Progenitor cell of endocrine pancreas (in vitro differentiated cells): ENCODE data around the gene CEND1. TPM values are rescaled to one million over a fixed set of nuclear protein-coding genes. Genes with fewer than 3 reads are reported as not detected.

ENCODE experiments used
- DNase-seq: peaks from one replicate; pipeline ENCODE4 v3.0.0; 2021; ENCODE audit warnings: low spot score; ENCODE audit not compliant: unreplicated experiment
- H3K27ac Mint-ChIP-seq: 2 replicates; pipeline ENCODE4 v1.8.0; 2021; ENCODE audit warnings: mild to moderate bottlenecking, moderate library complexity, mixed read lengths
- H3K27me3 Mint-ChIP-seq: 2 replicates; pipeline ENCODE4 v1.8.0; 2021; ENCODE audit warnings: mixed read lengths
- H3K36me3 Mint-ChIP-seq: 2 replicates; pipeline ENCODE4 v1.8.0; 2022; ENCODE audit warnings: mixed read lengths; ENCODE audit not compliant: insufficient read depth
- H3K4me1 Mint-ChIP-seq: 2 replicates; pipeline ENCODE4 v1.8.0; 2021; ENCODE audit warnings: low read depth, mixed read lengths
- H3K4me3 Mint-ChIP-seq: 2 replicates; pipeline ENCODE4 v1.8.0; 2021; ENCODE audit warnings: low read depth, mild to moderate bottlenecking, moderate library complexity, mixed read lengths
- H3K9me3 Mint-ChIP-seq: 2 replicates; pipeline ENCODE4 v1.8.0; 2021; ENCODE audit warnings: low read depth, mixed read lengths
- total RNA-seq: library from RNA; stranded (reverse); gene quantifications from 2 replicates; pipeline ENCODE4 v1.2.1, GENCODE V29; 2021
- TF ChIP-seq, protein P1 (sequence below): fragments of 200-600 bp; sonication (generic); IDR thresholded peaks from one replicate; pipeline ENCODE4 v1.5.0; 2021; ENCODE audit warnings: antibody characterized with exemption, mild to moderate bottlenecking; ENCODE audit not compliant: unreplicated experiment

Gene CEND1
- total RNA-seq, 1 donor from 2014 or later: not detected

DNA sequence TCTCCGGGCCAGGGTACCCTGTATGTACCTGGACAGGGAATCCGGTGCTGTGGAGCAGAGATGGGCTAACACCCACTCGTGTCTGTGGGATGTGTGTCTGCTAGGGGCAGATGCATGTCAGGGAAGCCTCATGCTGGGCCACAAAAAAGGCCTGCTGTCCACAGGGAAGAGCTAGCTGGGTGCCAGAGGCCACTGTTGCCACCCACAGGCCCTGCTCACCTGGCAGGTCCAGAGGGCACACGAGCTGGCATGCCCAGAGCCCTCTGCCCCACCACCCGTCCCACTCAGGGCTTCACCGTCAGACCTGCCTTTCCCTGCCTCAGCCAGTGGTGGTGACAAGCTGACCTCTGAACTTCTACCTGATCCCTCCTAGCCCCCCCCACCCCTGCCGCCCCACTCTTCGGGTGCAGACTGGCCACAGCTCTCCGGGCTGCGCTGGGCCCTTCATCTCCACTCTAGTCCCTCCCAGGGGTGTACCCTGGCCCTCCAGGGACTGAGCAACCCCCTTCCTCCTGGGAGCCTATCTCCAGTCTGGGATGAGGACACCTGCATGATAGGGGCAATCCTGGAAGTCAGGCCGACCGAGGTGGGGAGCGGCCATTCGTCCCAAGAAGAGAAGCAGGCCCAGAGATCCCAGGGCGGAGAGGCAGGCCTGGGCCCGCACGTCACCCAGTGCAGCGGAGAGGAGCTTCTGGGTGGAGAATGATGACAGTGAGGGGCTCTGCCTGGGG, 6.8 kb upstream of the CEND1 start:
- no peaks in the 10 kb centered on the region for H3K27me3 Mint-ChIP-seq
- H3K4me3 Mint-ChIP-seq: peak overlapping the region; percentile 82
- peaks cover 7% of the 10 kb centered on the region for H3K4me1 Mint-ChIP-seq
- TF ChIP-seq, protein P1, sequence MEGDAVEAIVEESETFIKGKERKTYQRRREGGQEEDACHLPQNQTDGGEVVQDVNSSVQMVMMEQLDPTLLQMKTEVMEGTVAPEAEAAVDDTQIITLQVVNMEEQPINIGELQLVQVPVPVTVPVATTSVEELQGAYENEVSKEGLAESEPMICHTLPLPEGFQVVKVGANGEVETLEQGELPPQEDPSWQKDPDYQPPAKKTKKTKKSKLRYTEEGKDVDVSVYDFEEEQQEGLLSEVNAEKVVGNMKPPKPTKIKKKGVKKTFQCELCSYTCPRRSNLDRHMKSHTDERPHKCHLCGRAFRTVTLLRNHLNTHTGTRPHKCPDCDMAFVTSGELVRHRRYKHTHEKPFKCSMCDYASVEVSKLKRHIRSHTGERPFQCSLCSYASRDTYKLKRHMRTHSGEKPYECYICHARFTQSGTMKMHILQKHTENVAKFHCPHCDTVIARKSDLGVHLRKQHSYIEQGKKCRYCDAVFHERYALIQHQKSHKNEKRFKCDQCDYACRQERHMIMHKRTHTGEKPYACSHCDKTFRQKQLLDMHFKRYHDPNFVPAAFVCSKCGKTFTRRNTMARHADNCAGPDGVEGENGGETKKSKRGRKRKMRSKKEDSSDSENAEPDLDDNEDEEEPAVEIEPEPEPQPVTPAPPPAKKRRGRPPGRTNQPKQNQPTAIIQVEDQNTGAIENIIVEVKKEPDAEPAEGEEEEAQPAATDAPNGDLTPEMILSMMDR: no peak
- peak overlapping the region; percentile 80 for H3K27ac Mint-ChIP-seq
- no peak for DNase-seq
- H3K9me3 Mint-ChIP-seq: no peaks in the 10 kb centered on the region
- H3K36me3 Mint-ChIP-seq: no peaks in the 10 kb centered on the region

DNA sequence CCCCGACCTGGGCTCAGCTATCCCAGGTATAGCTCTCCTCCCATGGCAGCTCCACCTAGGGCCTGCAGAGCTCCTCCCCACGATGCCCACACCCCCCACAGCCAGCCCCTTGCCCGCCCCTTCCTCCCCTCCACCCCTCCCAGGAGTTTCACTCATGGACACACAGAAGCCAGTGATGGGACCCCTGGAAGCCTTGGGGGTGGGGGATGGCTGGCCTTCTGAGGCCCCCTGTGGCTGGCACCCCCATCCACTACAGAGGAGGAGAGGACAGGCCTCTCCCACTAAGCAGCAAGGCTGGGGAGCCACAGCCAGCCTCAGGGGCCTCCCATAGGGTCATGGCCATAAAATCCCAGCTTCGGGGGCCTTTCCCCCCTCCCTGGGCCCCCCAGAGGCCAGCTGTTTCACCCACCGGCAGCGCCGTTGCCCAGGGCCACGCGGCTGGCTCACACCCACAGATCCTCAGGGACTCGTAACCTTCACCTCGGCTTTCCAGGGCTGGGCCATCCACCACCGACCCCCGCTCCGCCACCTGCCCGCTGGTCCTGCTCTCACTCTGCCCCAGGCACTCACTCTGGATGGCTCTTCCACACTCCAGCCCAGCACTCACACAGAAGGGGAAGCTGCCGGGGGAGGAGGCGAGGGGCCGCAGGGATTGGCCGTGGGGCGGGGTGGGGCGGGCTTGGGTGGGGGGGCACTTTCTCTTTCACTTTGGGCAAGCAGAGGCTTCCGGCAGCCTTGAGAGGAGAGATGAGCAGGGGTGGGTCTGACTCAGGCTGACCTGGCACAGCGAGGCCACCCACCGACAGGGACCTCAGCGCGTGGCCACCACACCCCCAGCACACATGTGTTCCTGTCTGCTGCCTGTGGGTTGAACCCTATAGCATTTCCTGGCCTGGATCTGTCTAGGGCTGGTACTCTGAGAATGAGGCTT, 6.0 kb upstream of the CEND1 start:
- H3K9me3 Mint-ChIP-seq: no peaks in the 10 kb centered on the region
- no peaks in the 10 kb centered on the region for H3K36me3 Mint-ChIP-seq
- DNase-seq: no peak

DNA sequence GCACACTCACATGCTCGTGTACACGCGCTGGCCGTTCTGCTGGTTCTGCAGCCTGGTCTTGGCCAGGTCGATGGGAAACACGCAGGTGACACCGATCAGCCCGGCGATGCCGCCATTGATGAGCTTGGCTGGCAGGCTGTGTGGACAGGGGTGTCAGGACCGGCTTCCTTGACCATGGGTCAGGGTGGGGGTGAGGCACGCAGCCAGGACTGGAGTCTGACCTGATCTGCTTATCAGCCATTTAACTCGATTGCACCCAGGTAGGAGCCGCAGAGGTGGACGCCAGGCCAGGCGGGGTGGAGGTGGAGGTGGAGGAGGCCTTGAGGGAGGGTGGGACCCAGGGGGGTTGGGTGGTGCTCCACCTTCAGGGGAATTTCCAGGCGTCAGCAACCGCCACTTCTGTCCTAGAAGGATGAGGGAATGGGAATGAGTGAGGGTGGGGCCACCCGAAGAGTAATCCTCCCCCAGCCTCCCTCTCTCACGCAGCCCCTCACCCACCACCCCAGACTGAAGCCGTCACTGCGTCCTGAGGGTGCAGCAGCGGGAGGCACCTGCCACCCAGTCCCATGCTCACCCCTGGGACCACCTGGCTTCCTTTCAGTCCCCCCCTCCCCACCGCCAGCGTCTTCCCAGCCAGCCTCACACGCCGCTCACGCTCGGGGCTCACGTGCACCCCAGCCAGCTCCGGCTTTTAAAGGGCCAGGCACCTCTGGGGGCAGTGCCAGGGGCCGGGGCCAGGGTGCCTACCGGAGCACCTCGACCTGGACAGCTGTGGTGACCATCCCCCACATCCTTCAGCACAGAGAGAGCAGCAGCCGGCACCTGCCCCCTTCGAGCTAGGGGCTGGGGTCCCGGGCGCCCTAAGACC, 5.1 kb upstream of the CEND1 start:
- Mint-ChIP-seq H3K4me3 (no peak overlapping the region), H3K27me3 (no peaks in the 10 kb centered on the region), H3K4me1 (peaks cover 7% of the 10 kb centered on the region), H3K27ac (no peak overlapping the region), H3K9me3 (no peaks in the 10 kb centered on the region), H3K36me3 (no peaks in the 10 kb centered on the region)
- TF ChIP-seq, protein P1: no peak
- DNase-seq: no peak

More for the DNA sequence above, 6.0 kb upstream of the CEND1 start:
- H3K4me3 Mint-ChIP-seq: peak overlapping the region; percentile 82
- no peaks in the 10 kb centered on the region for H3K27me3 Mint-ChIP-seq
- no peak overlapping the region for H3K27ac Mint-ChIP-seq
- peaks cover 7% of the 10 kb centered on the region for H3K4me1 Mint-ChIP-seq
- TF ChIP-seq, protein P1: no peak

DNA sequence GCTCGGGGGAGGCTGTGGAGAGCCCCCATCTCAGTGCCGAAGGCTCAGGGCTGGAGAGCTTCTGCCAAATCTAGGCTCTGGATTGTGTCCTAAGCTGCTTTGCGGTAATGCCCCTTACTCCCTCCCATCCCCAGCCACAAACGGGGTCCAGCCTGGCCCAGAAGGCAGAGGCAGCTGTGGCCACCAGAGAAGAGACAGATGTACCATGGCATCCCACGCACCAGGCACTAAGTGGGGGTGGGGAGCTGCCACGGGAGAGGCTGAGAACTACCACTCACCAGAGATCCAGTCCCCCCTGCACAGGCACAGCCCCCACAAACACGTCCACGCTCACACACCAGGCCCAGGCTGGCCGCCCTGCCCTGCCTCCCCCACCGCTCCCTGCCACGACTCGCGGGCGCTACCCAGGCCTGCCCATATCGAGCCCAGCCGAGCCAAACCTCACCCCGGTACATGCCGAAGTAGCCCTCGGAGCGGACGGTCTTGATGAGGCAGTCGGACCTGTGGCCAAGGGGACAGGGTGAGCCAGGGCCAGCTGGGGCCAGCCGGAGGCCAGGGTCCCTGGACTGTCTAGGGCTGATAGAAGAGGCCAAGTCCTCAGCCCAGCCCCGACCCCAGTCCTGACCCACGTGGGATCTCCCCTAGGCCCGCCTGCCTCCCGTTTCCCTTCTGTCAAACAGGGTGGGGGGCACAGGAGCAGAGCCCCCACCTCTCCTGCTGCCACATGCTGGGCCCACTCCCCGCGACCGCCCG, 4.3 kb upstream of the CEND1 start:
- H3K4me3 Mint-ChIP-seq: no peak overlapping the region
- TF ChIP-seq, protein P1: no peak
- no peak overlapping the region for H3K27ac Mint-ChIP-seq
- peaks cover 7% of the 10 kb centered on the region for H3K4me1 Mint-ChIP-seq
- no peaks in the 10 kb centered on the region for H3K27me3 Mint-ChIP-seq
- no peaks in the 10 kb centered on the region for H3K36me3 Mint-ChIP-seq
- no peak for DNase-seq
- H3K9me3 Mint-ChIP-seq: no peaks in the 10 kb centered on the region
